NB4 (cell line): ENCODE results near the gene ANAPC5.

Experiments used
- CTCF ChIP-seq: IDR thresholded peaks from one replicate; pipeline ENCODE4 v1.5.1; 2012; ENCODE audit warnings: low read depth, low read length
- TF ChIP-seq, protein P1 (sequence below): IDR thresholded peaks from 2 replicates; pipeline ENCODE4 v1.6.1; 2011; ENCODE audit warnings: low read depth, low read length

GRCh38 chr12:121293603-121294002 is 58.6 kb downstream of the ANAPC5 start:
- TF ChIP-seq CTCF = no peak
- TF ChIP-seq, protein P1, sequence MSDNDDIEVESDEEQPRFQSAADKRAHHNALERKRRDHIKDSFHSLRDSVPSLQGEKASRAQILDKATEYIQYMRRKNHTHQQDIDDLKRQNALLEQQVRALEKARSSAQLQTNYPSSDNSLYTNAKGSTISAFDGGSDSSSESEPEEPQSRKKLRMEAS = no peak
